Epithelial cell of esophagus (primary cell): Measurements from ENCODE around the gene PRDM16.
A peak's percentile ranks its signal among the peaks of the same experiment; 100 is the strongest.

Source experiments
- DNase-seq: peaks from one replicate; pipeline ENCODE4 v3.0.0; 2010; ENCODE audit warnings: low read depth
- H3K4me3 ChIP-seq: 2 replicates; pipeline ENCODE4 v1.5.1; 2011; ENCODE audit warnings: mild to moderate bottlenecking, low read length, control low read depth
- CTCF ChIP-seq: IDR thresholded peaks from 2 replicates; pipeline ENCODE4 v1.5.1; 2011; ENCODE audit warnings: low read depth, mild to moderate bottlenecking, low read length, control low read depth, inconsistent platforms; ENCODE audit not compliant: insufficient read depth; ENCODE audit errors: missing control alignments

PRDM16 gene

GRCh38 chr1:3318329-3318728 lies 249.3 kb downstream of the PRDM16 start:
- no peak for TF ChIP-seq CTCF
- DNase-seq = no peak
- H3K4me3 ChIP-seq = no peak overlapping the region

GRCh38 chr1:3319874-3320245 lies 250.9 kb downstream of the PRDM16 start:
- no peak overlapping the region for H3K4me3 ChIP-seq
- peak; percentile 37 for DNase-seq
- TF ChIP-seq CTCF = peak; percentile 53

GRCh38 chr1:3320246-3321152 lies 251.5 kb downstream of the PRDM16 start:
- no peak overlapping the region for H3K4me3 ChIP-seq
- TF ChIP-seq CTCF = no peak
- no peak for DNase-seq

- no peak for DNase-seq
- TF ChIP-seq CTCF = no peak
These were observed 252.8 kb downstream of the PRDM16 start for GRCh38 chr1:3321559-3322449.

GRCh38 chr1:3322450-3323020 lies 253.5 kb downstream of the PRDM16 start:
- no peak for TF ChIP-seq CTCF
- H3K4me3 ChIP-seq = no peak overlapping the region
- DNase-seq = no peak

More at GRCh38 chr1:3321559-3322449, 252.8 kb downstream of the PRDM16 start:
- H3K4me3 ChIP-seq = no peak overlapping the region

- H3K4me3 ChIP-seq = no peak overlapping the region
- no peak for TF ChIP-seq CTCF
- DNase-seq = no peak
These were observed 254.2 kb downstream of the PRDM16 start for GRCh38 chr1:3323021-3323795.
